ENCODE data around the gene HCRT.
"Not testable (repeated sequence)": the region's sequence is repeated elsewhere in the genome, so short reads cannot be mapped to it uniquely, and the experiment has no call there.

The HCRT gene

DNA sequence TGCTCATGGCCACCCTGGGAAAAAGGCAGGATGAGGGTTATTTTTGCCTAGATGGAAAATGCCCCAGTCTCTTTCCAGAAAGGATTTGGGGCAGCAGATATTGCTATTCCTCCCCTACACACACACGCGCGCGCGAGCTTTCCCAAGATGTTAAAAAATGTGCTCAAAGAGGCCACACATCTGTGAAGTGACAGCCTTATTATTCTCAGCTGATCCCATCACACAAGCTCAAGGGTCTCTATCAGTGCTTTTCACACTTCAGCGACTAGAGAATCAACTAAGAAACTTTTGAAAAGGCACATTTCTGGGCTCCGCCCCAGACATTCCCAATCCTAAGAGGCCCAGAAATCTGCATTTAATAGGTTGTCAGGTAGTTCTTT, 24.7 kb downstream of the HCRT start:
- DNase-seq (ENCODE audit: low read depth), result no peak
- no peak overlapping the region for H3K4me3 ChIP-seq (ENCODE audit: low read depth, low read length)
- TF ChIP-seq MYC (IDR thresholded peaks at IDR 0.05; ENCODE audit: low read depth, low read length), result no peak
- TF ChIP-seq, protein P1, sequence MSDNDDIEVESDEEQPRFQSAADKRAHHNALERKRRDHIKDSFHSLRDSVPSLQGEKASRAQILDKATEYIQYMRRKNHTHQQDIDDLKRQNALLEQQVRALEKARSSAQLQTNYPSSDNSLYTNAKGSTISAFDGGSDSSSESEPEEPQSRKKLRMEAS (IDR thresholded peaks at IDR 0.05; ENCODE audit: low read depth, low read length), result no peak
- TF ChIP-seq, protein P2, sequence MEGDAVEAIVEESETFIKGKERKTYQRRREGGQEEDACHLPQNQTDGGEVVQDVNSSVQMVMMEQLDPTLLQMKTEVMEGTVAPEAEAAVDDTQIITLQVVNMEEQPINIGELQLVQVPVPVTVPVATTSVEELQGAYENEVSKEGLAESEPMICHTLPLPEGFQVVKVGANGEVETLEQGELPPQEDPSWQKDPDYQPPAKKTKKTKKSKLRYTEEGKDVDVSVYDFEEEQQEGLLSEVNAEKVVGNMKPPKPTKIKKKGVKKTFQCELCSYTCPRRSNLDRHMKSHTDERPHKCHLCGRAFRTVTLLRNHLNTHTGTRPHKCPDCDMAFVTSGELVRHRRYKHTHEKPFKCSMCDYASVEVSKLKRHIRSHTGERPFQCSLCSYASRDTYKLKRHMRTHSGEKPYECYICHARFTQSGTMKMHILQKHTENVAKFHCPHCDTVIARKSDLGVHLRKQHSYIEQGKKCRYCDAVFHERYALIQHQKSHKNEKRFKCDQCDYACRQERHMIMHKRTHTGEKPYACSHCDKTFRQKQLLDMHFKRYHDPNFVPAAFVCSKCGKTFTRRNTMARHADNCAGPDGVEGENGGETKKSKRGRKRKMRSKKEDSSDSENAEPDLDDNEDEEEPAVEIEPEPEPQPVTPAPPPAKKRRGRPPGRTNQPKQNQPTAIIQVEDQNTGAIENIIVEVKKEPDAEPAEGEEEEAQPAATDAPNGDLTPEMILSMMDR (IDR thresholded peaks at IDR 0.05; ENCODE audit: low read depth, low read length), result no peak
- TF ChIP-seq POLR2A (IDR thresholded peaks at IDR 0.05; ENCODE audit: extremely low read depth, insufficient read length), result no peak

DNA sequence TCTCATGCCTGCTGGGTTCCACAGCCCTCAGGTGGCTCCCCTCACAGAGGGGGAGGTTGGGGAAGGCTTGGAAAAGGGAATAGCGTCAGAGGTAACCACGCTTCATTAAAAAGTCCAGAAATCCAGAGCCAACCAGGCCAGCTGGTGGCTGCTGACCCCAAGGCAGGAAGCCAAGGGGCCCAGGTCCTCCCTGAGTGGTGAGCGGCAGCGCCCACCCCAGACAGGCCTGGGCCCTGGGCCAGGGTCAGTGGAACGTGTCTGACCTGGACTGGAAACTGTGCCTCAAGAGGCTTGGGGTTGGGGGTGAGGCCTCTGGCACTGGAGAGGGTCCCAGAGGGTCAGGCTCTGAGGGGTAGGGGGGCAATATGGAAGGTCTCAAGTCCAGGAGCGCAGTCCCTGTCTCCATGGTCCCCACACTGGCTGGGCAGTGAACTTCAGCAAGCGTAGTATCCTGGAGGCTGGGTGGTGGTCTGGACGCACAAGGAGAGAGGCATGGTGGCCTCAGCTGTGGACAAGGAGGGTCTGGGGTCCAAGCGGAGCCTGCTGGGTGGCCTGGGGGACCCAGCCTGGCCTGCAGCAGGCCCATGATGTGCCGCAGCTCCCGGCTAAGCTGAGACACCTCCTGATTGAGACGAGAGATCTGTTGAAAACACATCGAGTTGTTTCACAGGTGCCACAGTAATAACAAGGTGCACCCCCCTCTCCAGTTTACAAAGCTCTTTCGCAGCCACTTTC, 25.3 kb downstream of the HCRT start:
- no peak overlapping the region for H3K4me3 ChIP-seq (ENCODE audit: low read depth, low read length)
- DNase-seq (ENCODE audit: low read depth), result no peak
- TF ChIP-seq, protein P1 (IDR thresholded peaks at IDR 0.05; ENCODE audit: low read depth, low read length), result no peak
- TF ChIP-seq, protein P2 (IDR thresholded peaks at IDR 0.05; ENCODE audit: low read depth, low read length), result no peak
- TF ChIP-seq MYC (IDR thresholded peaks at IDR 0.05; ENCODE audit: low read depth, low read length) (no peak), POLR2A (IDR thresholded peaks at IDR 0.05; ENCODE audit: extremely low read depth, insufficient read length) (no peak)

DNA sequence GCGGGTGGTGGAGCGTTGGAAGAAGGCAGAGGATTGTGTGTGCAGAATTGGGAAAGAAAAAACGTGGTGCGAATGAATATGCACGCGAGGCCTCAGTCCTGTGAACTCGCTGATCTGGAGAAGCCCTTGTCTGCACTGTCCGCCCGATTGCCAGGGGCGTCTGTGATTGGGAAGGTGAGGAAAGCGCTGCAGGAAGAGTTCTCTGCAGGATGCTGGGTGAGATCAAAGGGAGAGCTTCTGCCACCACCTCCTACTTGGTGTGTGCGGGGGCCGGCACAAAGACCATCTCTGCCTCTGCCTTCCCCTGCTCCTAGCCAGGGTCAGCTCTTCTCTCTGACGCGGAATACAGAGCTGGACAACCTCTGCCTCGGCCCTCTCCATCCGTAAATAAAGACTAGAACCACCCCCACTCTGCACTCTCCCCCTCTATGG, 29.6 kb downstream of the HCRT start:
- TF ChIP-seq, protein P2 (IDR thresholded peaks at IDR 0.05; ENCODE audit: low read depth, low read length), result no peak
- TF ChIP-seq MYC (IDR thresholded peaks at IDR 0.05; ENCODE audit: low read depth, low read length), result no peak
- no peak for TF ChIP-seq POLR2A (IDR thresholded peaks at IDR 0.05; ENCODE audit: extremely low read depth, insufficient read length)
- TF ChIP-seq, protein P1 (IDR thresholded peaks at IDR 0.05; ENCODE audit: low read depth, low read length), result no peak
- no peak for DNase-seq (ENCODE audit: low read depth)
- H3K4me3 ChIP-seq (ENCODE audit: low read depth, low read length), result no peak overlapping the region

DNA sequence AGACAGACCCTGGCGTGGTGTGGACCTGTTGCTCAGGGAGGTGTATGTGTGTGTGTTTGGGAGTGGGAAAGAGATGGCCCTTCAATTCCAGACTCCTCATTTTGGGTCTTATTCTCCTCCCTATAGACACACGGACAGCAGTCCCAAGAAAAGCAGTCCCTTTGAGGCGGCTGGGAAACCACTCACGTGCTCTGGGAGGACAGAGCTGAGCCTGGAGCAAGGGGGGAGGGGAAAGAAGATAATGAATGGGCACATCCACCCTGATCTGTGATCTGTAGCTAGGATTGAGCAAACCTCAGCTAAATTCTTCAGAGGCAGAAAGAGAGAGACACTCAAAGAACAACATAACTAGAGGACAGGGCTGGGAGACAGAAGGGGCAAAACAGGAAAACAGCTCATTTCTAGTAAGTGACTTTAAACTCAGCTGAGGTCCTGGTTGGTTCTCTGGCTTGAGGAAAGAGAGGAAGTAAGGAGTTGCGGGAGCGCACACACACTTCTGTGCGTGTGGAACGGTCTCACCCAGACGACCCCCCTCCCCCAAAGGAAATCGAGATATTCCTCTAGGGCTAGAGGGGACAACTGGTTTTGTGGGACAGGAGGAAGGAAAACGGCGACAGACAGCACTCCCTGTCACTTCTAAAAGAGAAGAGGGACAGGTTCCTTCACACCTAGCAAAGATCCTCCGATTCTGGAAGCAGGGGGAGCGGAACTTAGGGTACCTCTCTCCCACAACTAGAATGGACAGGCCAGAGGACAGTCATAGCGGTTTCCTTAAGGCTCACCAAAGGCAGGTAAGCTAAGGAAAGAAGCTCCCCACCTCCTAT, 31.1 kb downstream of the HCRT start:
- no peak for TF ChIP-seq MYC (IDR thresholded peaks at IDR 0.05; ENCODE audit: low read depth, low read length)
- TF ChIP-seq, protein P2 (IDR thresholded peaks at IDR 0.05; ENCODE audit: low read depth, low read length), result no peak
- TF ChIP-seq POLR2A (IDR thresholded peaks at IDR 0.05; ENCODE audit: extremely low read depth, insufficient read length), result no peak
- TF ChIP-seq, protein P1 (IDR thresholded peaks at IDR 0.05; ENCODE audit: low read depth, low read length), result no peak
- DNase-seq (ENCODE audit: low read depth), result peak; percentile 71
- H3K4me3 ChIP-seq (ENCODE audit: low read depth, low read length), result peak overlapping the region; percentile 99

DNA sequence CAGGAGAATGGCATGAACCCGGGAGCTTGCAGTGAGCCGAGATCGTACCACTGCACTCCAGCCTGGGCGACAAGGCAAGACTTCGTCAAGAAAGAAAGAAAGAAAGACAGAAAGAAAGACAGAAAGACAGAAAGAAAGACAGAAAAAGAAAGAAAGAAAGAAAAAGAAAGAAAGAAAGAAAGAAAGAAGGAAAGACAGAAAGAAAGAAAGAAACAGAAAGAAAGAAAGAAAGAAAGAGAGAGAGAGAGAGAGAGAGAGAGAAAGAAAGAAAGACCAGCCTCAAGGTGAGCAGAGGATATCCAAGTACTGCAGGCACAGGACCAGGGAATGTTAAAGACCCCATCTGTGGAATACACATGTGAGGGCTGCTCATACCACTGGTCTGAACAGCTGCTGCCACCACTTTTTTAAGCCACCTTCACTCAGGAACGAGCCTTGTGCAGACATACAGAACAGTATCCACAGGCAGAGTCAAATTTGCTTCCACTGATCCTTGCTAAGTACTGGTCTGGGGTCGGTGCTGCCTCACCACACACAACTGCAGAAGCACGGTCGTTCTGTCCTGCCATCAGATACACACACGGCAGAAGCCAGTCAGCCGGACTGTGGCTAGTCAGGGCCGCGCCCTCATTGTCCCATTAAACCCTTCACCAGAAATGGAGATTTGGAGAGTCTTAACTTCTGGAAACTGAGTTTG, 38.2 kb downstream of the HCRT start:
- no peak for TF ChIP-seq POLR2A (IDR thresholded peaks at IDR 0.05; ENCODE audit: extremely low read depth, insufficient read length)
- no peak for TF ChIP-seq MYC (IDR thresholded peaks at IDR 0.05; ENCODE audit: low read depth, low read length)
- TF ChIP-seq, protein P1 (IDR thresholded peaks at IDR 0.05; ENCODE audit: low read depth, low read length), result no peak
- TF ChIP-seq, protein P2 (IDR thresholded peaks at IDR 0.05; ENCODE audit: low read depth, low read length), result no peak
- H3K4me3 ChIP-seq (ENCODE audit: low read depth, low read length), result no peak overlapping the region
- no peak for DNase-seq (ENCODE audit: low read depth)

DNA sequence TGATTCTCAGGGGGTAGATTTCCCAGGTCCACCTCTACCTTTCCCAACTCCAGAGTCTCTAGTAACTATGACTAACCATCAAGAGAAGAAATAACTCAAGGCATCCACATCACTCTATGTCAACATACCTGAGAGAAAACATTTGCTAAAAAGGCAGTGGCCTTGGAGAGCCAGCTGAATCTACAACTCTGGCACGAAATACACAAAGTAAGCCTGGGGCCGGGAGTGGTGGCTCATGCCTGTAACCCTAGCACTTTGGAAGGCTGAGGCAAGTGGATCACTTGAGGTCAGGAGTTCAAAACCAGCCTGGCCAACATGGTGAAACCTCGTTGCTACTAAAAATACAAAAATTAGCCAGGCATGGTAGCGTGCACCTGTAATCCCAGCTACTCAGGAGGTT, 42.1 kb downstream of the HCRT start:
- not testable (repeated sequence) for H3K4me3 ChIP-seq (ENCODE audit: low read depth, low read length); DNase-seq (ENCODE audit: low read depth)

Data from NB4 (cell line).